Medulla oblongata (tissue), 1 donor: ENCODE results near the gene STK36.

Experiments used
- DNase-seq: peaks from one replicate; pipeline ENCODE4 v3.0.0-alpha.2; 2015; ENCODE audit errors: extremely low spot score

STK36 gene

GRCh38 chr2:218720048-218721041 is 48.5 kb downstream of the STK36 start:
- DNase-seq: no peak

- DNase-seq: no peak
These were observed 49.6 kb downstream of the STK36 start for GRCh38 chr2:218721488-218721887.

- DNase-seq: no peak
These were observed 50.0 kb downstream of the STK36 start for GRCh38 chr2:218721934-218722333.

- DNase-seq: peak; percentile 26
These were observed 50.5 kb downstream of the STK36 start for GRCh38 chr2:218722419-218722818.

- peak; percentile 66 for DNase-seq
These were observed 51.2 kb downstream of the STK36 start for GRCh38 chr2:218722876-218723785.

- DNase-seq: no peak
These were observed 54.2 kb downstream of the STK36 start for GRCh38 chr2:218726004-218726574.

GRCh38 chr2:218727502-218728165 is 55.7 kb downstream of the STK36 start:
- DNase-seq: no peak

- no peak for DNase-seq
These were observed 57.8 kb downstream of the STK36 start for GRCh38 chr2:218729640-218730039.

GRCh38 chr2:218732052-218732760 is 60.3 kb downstream of the STK36 start:
- DNase-seq: no peak

- DNase-seq: no peak
These were observed 60.9 kb downstream of the STK36 start for GRCh38 chr2:218732761-218733158.

GRCh38 chr2:218733171-218734021 is 61.5 kb downstream of the STK36 start:
- DNase-seq: peak; percentile 85

- DNase-seq: no peak
These were observed 62.5 kb downstream of the STK36 start for GRCh38 chr2:218734190-218734975.

GRCh38 chr2:218736531-218736930 is 64.6 kb downstream of the STK36 start:
- no peak for DNase-seq

GRCh38 chr2:218743068-218743467 is 71.2 kb downstream of the STK36 start:
- DNase-seq: no peak

- DNase-seq: no peak
These were observed 72.7 kb downstream of the STK36 start for GRCh38 chr2:218744615-218745014.

GRCh38 chr2:218745160-218745558 is 73.3 kb downstream of the STK36 start:
- DNase-seq: peak; percentile 45

GRCh38 chr2:218745559-218746469 is 73.9 kb downstream of the STK36 start:
- peak; percentile 99 for DNase-seq

GRCh38 chr2:218746470-218746795 is 74.5 kb downstream of the STK36 start:
- DNase-seq: peak; percentile 49
